ENCODE data around the gene SLC7A8. TPM values are rescaled to one million over a fixed set of nuclear protein-coding genes. Genes with fewer than 3 reads are reported as not detected.

The SLC7A8 gene
- total RNA-seq, 6 donors from 2014 or later: 30.4 to 58.2 (median 42.0) TPM

DNA sequence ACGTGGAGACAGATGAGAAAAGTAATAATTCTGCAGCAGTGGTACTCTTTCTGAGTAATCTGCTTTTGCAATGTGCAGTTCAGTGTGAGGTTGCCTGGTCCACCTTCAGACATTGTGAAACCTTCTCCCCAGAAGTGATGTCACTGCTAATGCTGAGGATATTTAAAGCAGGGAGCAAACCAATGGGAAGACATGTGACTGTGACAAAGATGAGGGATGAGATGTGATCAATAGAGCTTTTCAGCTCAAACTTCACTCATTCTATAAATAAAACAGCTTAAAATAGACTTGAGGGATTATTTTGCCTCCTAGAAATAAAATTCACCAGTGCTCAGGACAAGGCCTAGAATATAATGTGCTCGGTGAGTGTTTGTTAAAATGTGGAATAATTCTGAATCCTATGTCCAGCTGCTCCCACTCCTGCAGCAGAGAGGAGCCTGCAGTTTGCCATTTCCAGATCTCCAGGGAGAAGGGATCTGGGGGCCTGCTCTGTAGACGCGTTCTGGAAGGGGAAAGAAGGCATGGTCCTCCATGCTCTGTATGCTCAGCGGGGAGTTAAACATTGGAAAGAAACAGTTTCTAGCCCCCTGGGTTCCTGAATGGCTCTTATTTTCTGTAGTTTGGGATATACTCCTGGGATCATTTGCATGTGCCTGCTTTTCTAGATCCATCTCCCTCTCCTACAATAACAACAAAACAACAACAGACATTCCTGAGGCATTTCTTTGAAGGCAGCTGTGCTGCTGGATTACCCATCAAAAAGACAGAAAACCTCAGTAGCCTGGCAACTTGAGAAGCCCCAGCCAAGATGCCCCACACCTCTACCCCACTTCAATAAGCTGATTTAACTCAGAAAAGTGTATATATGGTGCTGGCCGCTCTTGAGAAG lies 8.9 kb downstream of the SLC7A8 start:
- DNase-seq (peak in 1 of 2 donors; percentile 31), ATAC-seq (ENCODE audit: low FRiP score in 2 of 2) (peak in 1 of 2 donors; percentile 60)
- Histone ChIP-seq H3K27ac (peak overlapping the region in 2 of 4 donors; percentile 14 to 18), H3K9me3 (no peaks in the 10 kb centered on the region), H3K36me3 (no peaks in the 10 kb centered on the region), H3K4me1 (peaks cover 8 to 23% (median 14%) of the 10 kb centered on the region in 4 donors), H3K4me3 (no peak overlapping the region), H3K27me3 (no peaks in the 10 kb centered on the region)
- 73 to 76% methylated on average over 6 of the region's 6 CpGs for WGBS, 2 donors
- TF ChIP-seq POLR2AphosphoS5 (IDR thresholded peaks at IDR 0.05): no peak
- peak in 1 of 4 donors; percentile 13 for TF ChIP-seq EP300 (IDR thresholded peaks at IDR 0.05)

DNA sequence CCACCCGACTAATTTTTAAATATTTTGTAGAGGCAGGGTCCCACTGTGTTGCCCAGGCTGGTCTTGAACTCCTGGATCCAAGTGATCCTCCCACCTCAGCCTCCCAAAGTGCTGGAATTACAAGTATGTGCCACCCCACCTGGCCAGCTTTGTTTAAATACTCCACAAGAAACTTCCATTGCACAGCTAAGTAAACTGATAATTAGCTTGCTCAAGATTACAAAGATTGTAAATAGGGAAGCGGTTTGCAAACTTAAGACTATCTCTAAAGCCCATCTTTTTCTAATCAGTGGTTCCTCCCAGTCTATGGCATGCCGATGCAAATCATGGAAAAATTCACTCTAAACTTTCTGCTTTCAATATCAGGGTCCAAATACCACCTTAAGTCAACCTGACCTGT lies 9.7 kb downstream of the SLC7A8 start:
- Histone ChIP-seq H3K36me3 (no peaks in the 10 kb centered on the region), H3K9me3 (no peaks in the 10 kb centered on the region), H3K27me3 (no peaks in the 10 kb centered on the region), H3K27ac (no peak overlapping the region), H3K4me1 (peaks cover 8 to 25% (median 14%) of the 10 kb centered on the region in 4 donors), H3K4me3 (no peak overlapping the region)
- ATAC-seq (ENCODE audit: low FRiP score in 2 of 2) (no peak), DNase-seq (no peak)
- TF ChIP-seq POLR2AphosphoS5 (IDR thresholded peaks at IDR 0.05) (no peak), EP300 (IDR thresholded peaks at IDR 0.05) (no peak), POLR2A (IDR thresholded peaks at IDR 0.05) (no peak)
- TF ChIP-seq, protein P1, sequence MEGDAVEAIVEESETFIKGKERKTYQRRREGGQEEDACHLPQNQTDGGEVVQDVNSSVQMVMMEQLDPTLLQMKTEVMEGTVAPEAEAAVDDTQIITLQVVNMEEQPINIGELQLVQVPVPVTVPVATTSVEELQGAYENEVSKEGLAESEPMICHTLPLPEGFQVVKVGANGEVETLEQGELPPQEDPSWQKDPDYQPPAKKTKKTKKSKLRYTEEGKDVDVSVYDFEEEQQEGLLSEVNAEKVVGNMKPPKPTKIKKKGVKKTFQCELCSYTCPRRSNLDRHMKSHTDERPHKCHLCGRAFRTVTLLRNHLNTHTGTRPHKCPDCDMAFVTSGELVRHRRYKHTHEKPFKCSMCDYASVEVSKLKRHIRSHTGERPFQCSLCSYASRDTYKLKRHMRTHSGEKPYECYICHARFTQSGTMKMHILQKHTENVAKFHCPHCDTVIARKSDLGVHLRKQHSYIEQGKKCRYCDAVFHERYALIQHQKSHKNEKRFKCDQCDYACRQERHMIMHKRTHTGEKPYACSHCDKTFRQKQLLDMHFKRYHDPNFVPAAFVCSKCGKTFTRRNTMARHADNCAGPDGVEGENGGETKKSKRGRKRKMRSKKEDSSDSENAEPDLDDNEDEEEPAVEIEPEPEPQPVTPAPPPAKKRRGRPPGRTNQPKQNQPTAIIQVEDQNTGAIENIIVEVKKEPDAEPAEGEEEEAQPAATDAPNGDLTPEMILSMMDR (IDR thresholded peaks at IDR 0.05): no peak
- 66 to 79% methylated on average over 3 of the region's 3 CpGs for WGBS, 2 donors

DNA sequence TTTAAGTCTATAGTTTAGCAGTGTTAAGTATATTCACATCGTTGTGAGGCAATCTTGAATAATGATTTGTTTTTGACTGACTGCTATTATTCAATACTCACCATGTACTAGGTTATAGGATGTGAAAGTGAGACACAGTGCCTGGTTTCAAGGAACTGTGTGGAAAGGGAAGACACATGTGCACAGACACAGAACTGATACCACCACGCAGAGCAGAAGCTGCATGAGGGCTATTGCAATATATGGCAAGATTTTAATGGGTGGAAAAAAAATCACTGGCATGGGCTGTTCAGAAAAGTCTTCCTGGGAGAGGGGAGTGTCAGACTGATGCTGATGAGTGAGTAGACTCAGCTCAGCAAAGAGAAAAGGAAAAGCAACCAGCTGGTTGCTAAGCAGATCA lies 10.4 kb downstream of the SLC7A8 start:
- WGBS, 2 donors: 71 to 73% methylated on average over 2 of the region's 2 CpGs
- Histone ChIP-seq H3K4me1 (peaks cover 8 to 31% (median 18%) of the 10 kb centered on the region in 4 donors), H3K27me3 (no peaks in the 10 kb centered on the region), H3K4me3 (no peak overlapping the region), H3K9me3 (no peaks in the 10 kb centered on the region), H3K36me3 (no peaks in the 10 kb centered on the region), H3K27ac (no peak overlapping the region)
- TF ChIP-seq, protein P1 (IDR thresholded peaks at IDR 0.05): no peak
- no peak for TF ChIP-seq EP300 (IDR thresholded peaks at IDR 0.05)
- no peak for TF ChIP-seq POLR2A (IDR thresholded peaks at IDR 0.05)
- TF ChIP-seq POLR2AphosphoS5 (IDR thresholded peaks at IDR 0.05): no peak
- DNase-seq: peak in 1 of 2 donors; percentile 35
- ATAC-seq (ENCODE audit: low FRiP score in 2 of 2): peak in 1 of 2 donors; percentile 80

DNA sequence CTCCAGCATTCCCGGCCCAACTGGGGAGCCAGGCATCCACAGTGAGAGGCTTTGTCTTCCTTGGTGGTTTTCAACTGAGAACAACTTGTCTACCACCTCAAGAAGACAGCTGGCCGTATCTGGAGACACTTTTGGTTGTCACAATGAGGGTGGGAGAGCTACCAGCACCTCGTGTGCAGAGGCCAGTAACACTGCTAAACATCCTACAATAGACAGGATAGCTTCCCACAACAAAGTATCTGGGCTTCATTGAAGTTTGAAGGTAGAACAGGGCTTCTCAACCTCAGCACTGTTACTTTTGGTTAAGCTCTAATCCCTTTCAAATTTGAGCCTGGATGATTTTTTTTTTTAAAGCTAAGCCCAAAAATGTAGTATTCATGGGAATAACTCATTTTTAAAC lies 10.9 kb downstream of the SLC7A8 start:
- no peaks in the 10 kb centered on the region for H3K9me3 ChIP-seq
- no peak for TF ChIP-seq POLR2A (IDR thresholded peaks at IDR 0.05)
- no peaks in the 10 kb centered on the region for H3K36me3 ChIP-seq
- ATAC-seq (ENCODE audit: low FRiP score in 2 of 2) (no peak), DNase-seq (no peak)
- peaks cover 8 to 36% (median 20%) of the 10 kb centered on the region in 4 donors for H3K4me1 ChIP-seq
- H3K27me3 ChIP-seq: no peaks in the 10 kb centered on the region
- H3K4me3 ChIP-seq: no peak overlapping the region
- no peak overlapping the region for H3K27ac ChIP-seq
- WGBS, 2 donors: 43 to 62% methylated on average over 3 of the region's 3 CpGs

DNA sequence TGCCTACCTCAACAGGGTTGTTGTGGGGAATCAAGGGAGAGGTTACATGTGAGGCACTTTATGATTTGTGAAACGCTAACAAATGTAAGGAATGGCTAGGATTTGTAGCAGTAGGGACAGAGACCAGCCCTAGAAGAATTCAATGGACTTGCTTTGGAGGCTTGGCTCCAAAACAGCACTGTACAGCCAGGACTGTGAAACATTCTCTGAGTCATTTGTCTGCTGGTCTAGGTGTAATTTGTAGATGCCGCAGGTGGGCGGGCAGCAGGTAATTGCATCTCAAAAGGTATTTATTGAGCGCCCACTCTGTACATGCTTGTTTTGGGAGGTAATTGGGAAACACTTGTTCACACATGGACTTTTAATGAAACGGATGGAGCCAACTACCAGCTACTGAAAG lies 11.4 kb downstream of the SLC7A8 start:
- no peak for ATAC-seq (ENCODE audit: low FRiP score in 2 of 2)
- no peaks in the 10 kb centered on the region for H3K36me3 ChIP-seq
- no peaks in the 10 kb centered on the region for H3K27me3 ChIP-seq
- no peak for DNase-seq
- no peak overlapping the region for H3K27ac ChIP-seq
- H3K4me3 ChIP-seq: no peak overlapping the region
- WGBS, 2 donors: 83 to 93% methylated on average over 5 of the region's 5 CpGs
- TF ChIP-seq EP300 (IDR thresholded peaks at IDR 0.05): no peak
- TF ChIP-seq POLR2A (IDR thresholded peaks at IDR 0.05): no peak
- no peak for TF ChIP-seq POLR2AphosphoS5 (IDR thresholded peaks at IDR 0.05)
- TF ChIP-seq, protein P1 (IDR thresholded peaks at IDR 0.05): no peak
- peaks cover 8 to 40% (median 25%) of the 10 kb centered on the region in 4 donors for H3K4me1 ChIP-seq
- no peaks in the 10 kb centered on the region for H3K9me3 ChIP-seq
